Prostate gland (tissue), 2 donors: ENCODE data around the gene PRMT6. TPM values are rescaled to one million over a fixed set of nuclear protein-coding genes. Genes with fewer than 3 reads are reported as not detected.
"Not testable (repeated sequence)": the region's sequence is repeated elsewhere in the genome, so short reads cannot be mapped to it uniquely, and the experiment has no call there.

Experiments
- DNase-seq: peaks from one replicate; pipeline ENCODE4 v3.0.0-alpha.2; 2019; ENCODE audit warnings: low spot score
- H3K27ac ChIP-seq, 2 donors: fragments of 200-600 bp; sonication (generic); 2 replicates each; pipeline ENCODE4 v1.5.1; 2017 to 2019
- H3K27me3 ChIP-seq: fragments of 200-600 bp; sonication (generic); replicated peaks from 2 replicates; pipeline ENCODE4 v1.5.1; 2019; ENCODE audit not compliant: insufficient read depth
- H3K36me3 ChIP-seq, 2 donors: fragments of 200-600 bp; sonication (generic); 1 replicate in 1 of 2; 2 replicates in 1 of 2; pipeline versions ENCODE4 v1.5.1 to v1.8.1; 2017 to 2019
- H3K4me1 ChIP-seq: fragments of 200-600 bp; sonication (generic); replicated peaks from 2 replicates; pipeline ENCODE4 v1.5.1; 2019
- H3K4me3 ChIP-seq, 2 donors: fragments of 200-600 bp; sonication (generic); 2 replicates each; pipeline ENCODE4 v1.5.1; 2017 to 2019
- H3K9me3 ChIP-seq: fragments of 200-600 bp; sonication (generic); 2 replicates; pipeline ENCODE4 v1.5.1; 2017
- POLR2A ChIP-seq: fragments of 450-650 bp; IDR thresholded peaks from one replicate; pipeline ENCODE4 v1.6.1; 2016; ENCODE audit warnings: antibody characterized with exemption, mild to moderate bottlenecking
- POLR2AphosphoS5 ChIP-seq: sonication (generic); formaldehyde crosslinking; IDR thresholded peaks from one replicate; pipeline ENCODE4 v1.6.1; 2017; ENCODE audit warnings: antibody characterized with exemption
- WGBS: methylation state at CpG from one replicate; pipeline ENCODE4 v1.1.5; 2018; 5-methylcytosine and 5-hydroxymethylcytosine counted together
- intact Hi-C: fragments of 100-400 bp; cut with DNase I; formaldehyde crosslinking; loops from one replicate; pipeline ENCODE4 v1.14.2; 2022
- total RNA-seq, 2 donors: library from RNA; depleted of rRNA; stranded (reverse); fragments of >200 nt; gene quantifications; one replicate each; pipeline ENCODE4 v1.1.0, GENCODE V29; 2016
- TF ChIP-seq, protein P1 (sequence below), 4 experiments: fragments of 200-600 bp in 2 of 4; fragments of 450-650 bp in 2 of 4; sonication (generic) in 2 of 4; IDR thresholded peaks; 1 replicate in 3 of 4; 2 replicates in 1 of 4; pipeline ENCODE4 v1.5.1; 2016 to 2019; ENCODE audit warnings: antibody characterized with exemption in 4 of 4, mild to moderate bottlenecking in 2 of 4, moderate library complexity in 2 of 4

Gene PRMT6
- total RNA-seq, 2 donors from 2014 or later, result 19.9 to 20.4 TPM

GRCh38 chr1:107073493-107073892 lies 17.0 kb downstream of the PRMT6 start:
- 90% methylated on average over 4 of the region's 4 CpGs for WGBS
- H3K4me1 ChIP-seq, result no peaks in the 10 kb centered on the region
- TF ChIP-seq POLR2A, result no peak
- TF ChIP-seq POLR2AphosphoS5, result no peak
- TF ChIP-seq, protein P1, sequence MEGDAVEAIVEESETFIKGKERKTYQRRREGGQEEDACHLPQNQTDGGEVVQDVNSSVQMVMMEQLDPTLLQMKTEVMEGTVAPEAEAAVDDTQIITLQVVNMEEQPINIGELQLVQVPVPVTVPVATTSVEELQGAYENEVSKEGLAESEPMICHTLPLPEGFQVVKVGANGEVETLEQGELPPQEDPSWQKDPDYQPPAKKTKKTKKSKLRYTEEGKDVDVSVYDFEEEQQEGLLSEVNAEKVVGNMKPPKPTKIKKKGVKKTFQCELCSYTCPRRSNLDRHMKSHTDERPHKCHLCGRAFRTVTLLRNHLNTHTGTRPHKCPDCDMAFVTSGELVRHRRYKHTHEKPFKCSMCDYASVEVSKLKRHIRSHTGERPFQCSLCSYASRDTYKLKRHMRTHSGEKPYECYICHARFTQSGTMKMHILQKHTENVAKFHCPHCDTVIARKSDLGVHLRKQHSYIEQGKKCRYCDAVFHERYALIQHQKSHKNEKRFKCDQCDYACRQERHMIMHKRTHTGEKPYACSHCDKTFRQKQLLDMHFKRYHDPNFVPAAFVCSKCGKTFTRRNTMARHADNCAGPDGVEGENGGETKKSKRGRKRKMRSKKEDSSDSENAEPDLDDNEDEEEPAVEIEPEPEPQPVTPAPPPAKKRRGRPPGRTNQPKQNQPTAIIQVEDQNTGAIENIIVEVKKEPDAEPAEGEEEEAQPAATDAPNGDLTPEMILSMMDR (IDR thresholded peaks at IDR 0.05), result no peak
- DNase-seq, result no peak
- H3K27ac ChIP-seq, result no peak overlapping the region
- H3K36me3 ChIP-seq, result no peaks in the 10 kb centered on the region
- H3K27me3 ChIP-seq, result no peaks in the 10 kb centered on the region
- H3K9me3 ChIP-seq, result no peaks in the 10 kb centered on the region
- intact Hi-C loops, result no loop called here
- no peak overlapping the region for H3K4me3 ChIP-seq

DNA sequence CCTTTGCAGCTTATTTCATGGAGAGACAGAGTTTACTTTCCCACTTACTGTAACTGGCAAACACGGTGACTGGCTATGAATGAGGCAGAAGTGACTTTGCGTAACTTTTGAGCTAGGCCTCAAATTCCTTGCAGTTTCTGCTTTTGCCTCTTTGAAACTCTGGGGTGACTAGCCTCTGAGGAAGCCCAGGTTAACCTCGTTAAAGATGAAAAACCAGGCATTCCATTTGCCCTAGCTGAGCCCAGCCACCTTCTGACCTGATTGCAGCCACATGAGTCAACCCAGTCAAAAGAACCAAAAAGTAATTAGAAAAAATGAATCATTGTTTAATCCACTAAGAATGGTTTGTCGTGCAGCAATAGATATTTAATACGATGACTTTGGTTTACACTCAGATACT lies 20.4 kb downstream of the PRMT6 start:
- Histone ChIP-seq H3K9me3 (no peaks in the 10 kb centered on the region), H3K27me3 (no peaks in the 10 kb centered on the region), H3K4me1 (no peaks in the 10 kb centered on the region), H3K36me3 (no peaks in the 10 kb centered on the region), H3K27ac (no peak overlapping the region), H3K4me3 (no peak overlapping the region)
- 73% methylated on average over 5 of the region's 5 CpGs for WGBS
- intact Hi-C loops, result no loop called here
- TF ChIP-seq, protein P1 (IDR thresholded peaks at IDR 0.05), result no peak
- no peak for TF ChIP-seq POLR2AphosphoS5
- TF ChIP-seq POLR2A, result no peak
- DNase-seq, result no peak

DNA sequence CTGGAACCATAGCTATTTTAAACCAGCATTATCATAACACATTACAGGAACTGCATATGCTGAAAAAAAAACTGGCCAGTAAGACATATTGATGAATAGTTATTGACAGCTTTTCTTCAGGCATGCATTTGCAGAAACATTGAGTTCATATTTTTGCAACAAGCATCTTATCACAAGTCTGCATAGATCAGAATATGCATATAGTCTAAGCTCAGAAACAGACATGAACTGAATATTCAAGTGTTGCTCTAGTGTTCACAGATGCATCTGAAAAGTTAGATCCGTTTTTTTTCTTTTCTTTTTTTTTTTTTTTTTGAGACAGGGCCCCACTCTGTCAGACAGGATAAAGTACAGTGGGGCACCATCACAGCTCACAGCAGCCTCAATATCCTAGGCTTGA lies 22.8 kb downstream of the PRMT6 start:
- Histone ChIP-seq H3K4me1 (no peaks in the 10 kb centered on the region), H3K36me3 (no peaks in the 10 kb centered on the region), H3K9me3 (no peaks in the 10 kb centered on the region), H3K27ac (no peak overlapping the region), H3K4me3 (no peak overlapping the region), H3K27me3 (no peaks in the 10 kb centered on the region)
- intact Hi-C loops, result no loop called here
- WGBS, result 56% methylated on average over 1 of the region's 1 CpG
- TF ChIP-seq POLR2A (no peak), POLR2AphosphoS5 (no peak)
- DNase-seq, result no peak

DNA sequence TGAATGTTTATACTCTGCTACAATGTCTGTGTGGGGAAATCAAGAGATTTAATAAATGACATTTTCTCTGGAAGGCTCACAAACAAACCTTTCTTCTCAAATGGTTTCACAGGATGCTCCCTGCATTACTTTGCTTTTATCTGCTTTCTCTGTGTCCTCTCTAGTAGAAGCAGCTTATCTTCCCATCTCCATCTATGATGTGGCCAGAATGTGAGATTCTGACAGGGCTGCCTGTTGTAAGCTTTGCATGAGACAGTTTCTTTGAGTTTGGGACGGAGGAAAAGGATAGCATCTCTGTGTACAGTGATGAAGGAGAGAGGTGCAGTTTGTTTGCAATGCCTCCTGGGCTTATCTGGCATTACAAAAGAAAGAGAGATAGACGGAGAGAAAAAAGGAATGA lies 24.6 kb downstream of the PRMT6 start:
- WGBS, result 38% methylated on average over 2 of the region's 2 CpGs
- Histone ChIP-seq H3K9me3 (no peaks in the 10 kb centered on the region), H3K36me3 (no peaks in the 10 kb centered on the region), H3K4me3 (no peak overlapping the region), H3K27me3 (no peaks in the 10 kb centered on the region), H3K27ac (no peak overlapping the region), H3K4me1 (no peaks in the 10 kb centered on the region)
- intact Hi-C loops, result no loop called here
- TF ChIP-seq POLR2A (no peak), POLR2AphosphoS5 (no peak)
- TF ChIP-seq, protein P1 (IDR thresholded peaks at IDR 0.05), result no peak
- DNase-seq, result no peak

GRCh38 chr1:107091418-107091817 lies 34.9 kb downstream of the PRMT6 start:
- Histone ChIP-seq H3K36me3 (no peaks in the 10 kb centered on the region), H3K4me1 (no peaks in the 10 kb centered on the region), H3K27me3 (no peaks in the 10 kb centered on the region), H3K4me3 (no peak overlapping the region), H3K9me3 (no peaks in the 10 kb centered on the region), H3K27ac (no peak overlapping the region)
- intact Hi-C loops, result no loop called here
- TF ChIP-seq, protein P1 (IDR thresholded peaks at IDR 0.05), result no peak
- TF ChIP-seq POLR2AphosphoS5 (no peak), POLR2A (no peak)
- no peak for DNase-seq
- WGBS, result 79% methylated on average over 1 of the region's 1 CpG

DNA sequence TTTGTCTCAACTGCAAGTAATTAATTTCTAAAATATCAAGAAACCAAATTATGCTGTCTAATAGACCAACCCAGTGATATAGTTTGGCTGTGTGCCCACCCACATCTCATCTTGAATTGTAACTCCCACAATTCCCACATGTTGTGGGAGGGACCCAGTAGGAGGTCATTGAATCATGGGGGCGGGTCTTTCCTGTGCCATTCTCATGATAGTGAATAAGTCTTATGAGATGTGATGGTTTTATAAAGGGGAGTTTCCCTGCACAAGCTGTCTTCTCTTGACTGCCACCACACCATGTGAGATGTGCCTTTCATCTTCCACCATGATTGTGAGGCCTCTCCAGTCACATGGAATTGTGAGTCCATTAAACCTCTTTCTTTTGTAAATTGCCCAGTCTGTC lies 36.9 kb downstream of the PRMT6 start:
- H3K4me1 ChIP-seq, intact Hi-C loops, H3K4me3 ChIP-seq, DNase-seq, H3K27ac ChIP-seq, H3K36me3 ChIP-seq, H3K27me3 ChIP-seq, H3K9me3 ChIP-seq: not testable (repeated sequence)
- WGBS, result 89% methylated on average over 1 of the region's 1 CpG
